H1 (cell line): Measurements from ENCODE around the gene IQCF2. TPM values are rescaled to one million over a fixed set of nuclear protein-coding genes. Genes with fewer than 3 reads are reported as not detected.

Source experiments
- CTCF ChIA-PET: fragments of 300-600 bp; sonication (Branson Sonifier 250); formaldehyde crosslinking; loops from one replicate; lab custom pipeline; 2021; ENCODE audit not compliant: partially characterized antibody; lab: Charles Lee
- POLR2A ChIA-PET: fragments of 300-600 bp; sonication (Branson Sonifier 250); formaldehyde crosslinking; loops from one replicate; lab custom pipeline; 2021; ENCODE audit warnings: inconsistent platforms; ENCODE audit not compliant: partially characterized antibody; lab: Charles Lee
- DNase-seq, 2 experiments: peaks; one replicate each; pipeline versions ENCODE4 v3.0.0 to v3.0.0-alpha.2; 2010 to 2022; ENCODE audit warnings: low spot score in 2 of 2, low read depth in 1 of 2, mixed read lengths in 1 of 2
- FAIRE-seq: peaks from 2 replicates; lab custom pipeline; 2011; peaks lifted over from hg19 to GRCh38; lab: Jason Lieb, UNC
- H2AFZ ChIP-seq: 2 replicates; pipeline ENCODE4 v1.8.1; 2012; ENCODE audit warnings: low read length, inconsistent platforms
- H2AK5ac ChIP-seq: 2 replicates; pipeline ENCODE4 v1.6.1; 2013; ENCODE audit warnings: low read depth, low read length
- H2BK120ac ChIP-seq: replicated peaks from 2 replicates; pipeline ENCODE3; 2013; ENCODE audit warnings: low read depth, low read length, inconsistent platforms
- H2BK12ac ChIP-seq: 2 replicates; pipeline ENCODE4 v1.6.1; 2013; ENCODE audit warnings: low read depth, low read length
- H2BK15ac ChIP-seq: 2 replicates; pipeline ENCODE4 v1.6.1; 2013; ENCODE audit warnings: low read length
- H2BK20ac ChIP-seq: 2 replicates; pipeline ENCODE4 v1.6.1; 2013; ENCODE audit warnings: low read length
- H2BK5ac ChIP-seq: 2 replicates; pipeline ENCODE4 v1.6.1; 2013; ENCODE audit warnings: low read depth, low read length
- H3K14ac ChIP-seq: 2 replicates; pipeline ENCODE4 v1.6.1; 2013; ENCODE audit warnings: inconsistent platforms; ENCODE audit not compliant: insufficient read length
- H3K18ac ChIP-seq: 2 replicates; pipeline ENCODE4 v1.6.1; 2013; ENCODE audit warnings: low read length; ENCODE audit errors: extremely low read depth
- H3K23ac ChIP-seq: 2 replicates; pipeline ENCODE4 v1.6.1; 2013; ENCODE audit warnings: inconsistent platforms; ENCODE audit not compliant: insufficient read length
- H3K23me2 ChIP-seq: 2 replicates; pipeline ENCODE4 v1.6.1; 2013; ENCODE audit warnings: low read depth, low read length
- H3K27ac ChIP-seq: 2 replicates; pipeline ENCODE4 v1.6.1; 2011; ENCODE audit warnings: low read depth, low read length, inconsistent platforms
- H3K27me3 ChIP-seq, 4 experiments: replicated peaks in 1 of 4; 1 replicate in 1 of 4; 2 replicates in 3 of 4; pipeline versions ENCODE4 v1.6.1 to v1.8.1; 2011 to 2013; ENCODE audit warnings: low read length in 3 of 4, mild to moderate bottlenecking in 3 of 4, inconsistent platforms in 2 of 4, mixed read lengths in 2 of 4, moderate library complexity in 1 of 4; ENCODE audit not compliant: control insufficient read depth in 3 of 4, insufficient read depth in 3 of 4; ENCODE audit errors: extremely low read depth in 1 of 4
- H3K36me3 ChIP-seq, 4 experiments: 2 replicates each; pipeline versions ENCODE4 v1.6.1 to v1.8.1; 2011 to 2013; ENCODE audit warnings: mild to moderate bottlenecking in 4 of 4, low read length in 3 of 4, moderate library complexity in 2 of 4, control low read depth in 1 of 4, inconsistent platforms in 1 of 4; ENCODE audit not compliant: insufficient read depth in 4 of 4, control insufficient read depth in 2 of 4
- H3K4ac ChIP-seq: replicated peaks from 2 replicates; pipeline ENCODE3; 2013; ENCODE audit warnings: low read length, low read depth, mixed read lengths, inconsistent platforms; ENCODE audit not compliant: insufficient read length
- H3K4me1 ChIP-seq, 4 experiments: replicated peaks in 1 of 4; 1 replicate in 1 of 4; 2 replicates in 3 of 4; pipeline versions ENCODE4 v1.6.1 to v1.8.1; 2011 to 2013; ENCODE audit warnings: low read length in 3 of 4, inconsistent platforms in 2 of 4, mixed read lengths in 1 of 4; ENCODE audit not compliant: insufficient read depth in 4 of 4, control insufficient read depth in 3 of 4
- H3K4me2 ChIP-seq, 2 experiments: 2 replicates each; pipeline versions ENCODE4 v1.6.1 to v1.8.1; 2011 to 2013; ENCODE audit warnings: low read depth in 2 of 2, low read length in 2 of 2, control low read depth in 1 of 2, inconsistent platforms in 1 of 2, mild to moderate bottlenecking in 1 of 2; ENCODE audit not compliant: insufficient read depth in 1 of 2
- H3K4me3 ChIP-seq, 4 experiments: fragments of 200-600, 300-600 bp in 1 of 4; sonication (generic), shearing (Covaris generic), sonication (Bioruptor Twin) in 1 of 4; 2 replicates each; pipeline versions ENCODE4 v1.5.1 to v1.8.1; 2011 to 2016; ENCODE audit warnings: low read length in 4 of 4, low read depth in 3 of 4, control low read depth in 2 of 4, inconsistent platforms in 2 of 4, mild to moderate bottlenecking in 2 of 4, mixed read lengths in 1 of 4, moderate library complexity in 1 of 4; ENCODE audit not compliant: insufficient read depth in 2 of 4; ENCODE audit errors: extremely low read depth in 1 of 4
- H3K56ac ChIP-seq: replicated peaks from 2 replicates; pipeline ENCODE3; 2013; ENCODE audit warnings: low read depth, mild to moderate bottlenecking, mixed read lengths, low read length, inconsistent platforms; ENCODE audit not compliant: insufficient read length
- H3K79me1 ChIP-seq: 2 replicates; pipeline ENCODE4 v1.6.1; 2013; ENCODE audit warnings: low read depth, low read length, control low read depth
- H3K79me2 ChIP-seq, 2 experiments: 2 replicates each; pipeline versions ENCODE4 v1.6.1 to v1.8.1; 2012 to 2013; ENCODE audit warnings: low read length in 2 of 2, mild to moderate bottlenecking in 2 of 2, inconsistent platforms in 1 of 2; ENCODE audit not compliant: insufficient read depth in 2 of 2, control insufficient read depth in 1 of 2
- H3K9ac ChIP-seq, 4 experiments: replicated peaks in 1 of 4; 1 replicate in 1 of 4; 2 replicates in 3 of 4; pipeline versions ENCODE4 v1.6.1 to v1.8.1; 2011 to 2013; ENCODE audit warnings: low read depth in 3 of 4, low read length in 3 of 4, control low read depth in 2 of 4, mild to moderate bottlenecking in 2 of 4, moderate library complexity in 2 of 4, inconsistent platforms in 1 of 4; ENCODE audit errors: extremely low read depth in 1 of 4
- H3K9me3 ChIP-seq, 2 experiments: 2 replicates each; pipeline versions ENCODE4 v1.6.1 to v1.8.1; 2012 to 2013; ENCODE audit warnings: mild to moderate bottlenecking in 2 of 2, moderate library complexity in 2 of 2, control low read depth in 1 of 2, inconsistent platforms in 1 of 2, low read depth in 1 of 2, low read length in 1 of 2, mixed read lengths in 1 of 2; ENCODE audit not compliant: insufficient read depth in 2 of 2
- H4K20me1 ChIP-seq, 2 experiments: replicated peaks in 1 of 2; 2 replicates each; pipeline versions ENCODE3 to v1.8.1; 2011 to 2013; ENCODE audit warnings: inconsistent platforms in 2 of 2, low read length in 2 of 2, mild to moderate bottlenecking in 1 of 2; ENCODE audit not compliant: insufficient read depth in 2 of 2, control insufficient read depth in 1 of 2
- H4K5ac ChIP-seq: 2 replicates; pipeline ENCODE4 v1.6.1; 2013; ENCODE audit warnings: low read length, low read depth, mixed read lengths, inconsistent platforms; ENCODE audit not compliant: insufficient read length
- H4K8ac ChIP-seq: 2 replicates; pipeline ENCODE4 v1.8.0; 2013; ENCODE audit warnings: mild to moderate bottlenecking, moderate library complexity, low read length, inconsistent platforms; ENCODE audit not compliant: insufficient read depth; ENCODE audit errors: extremely low read depth
- H4K91ac ChIP-seq: replicated peaks from 2 replicates; pipeline ENCODE3; 2013; ENCODE audit warnings: low read length, mixed read lengths, inconsistent platforms; ENCODE audit not compliant: insufficient read length
- ATF2 ChIP-seq: IDR thresholded peaks from 2 replicates; pipeline ENCODE4 v1.6.1; 2012; ENCODE audit warnings: low read length, inconsistent platforms
- ATF3 ChIP-seq: IDR thresholded peaks from 2 replicates; pipeline ENCODE4 v1.6.1; 2011; ENCODE audit warnings: low read depth, mild to moderate bottlenecking, low read length; ENCODE audit not compliant: insufficient read depth
- BRCA1 ChIP-seq: IDR thresholded peaks from 2 replicates; pipeline ENCODE4 v1.6.1; 2012; ENCODE audit warnings: low read depth, low read length, improper control_type of control experiment
- CEBPB ChIP-seq: IDR thresholded peaks from 2 replicates; pipeline ENCODE4 v1.6.1; 2012; ENCODE audit warnings: low read depth, low read length
- CHD2 ChIP-seq: IDR thresholded peaks from 2 replicates; pipeline ENCODE4 v1.6.1; 2012; ENCODE audit warnings: low read length, improper control_type of control experiment
- CREB1 ChIP-seq: IDR thresholded peaks from 2 replicates; pipeline ENCODE4 v1.6.1; 2012; ENCODE audit warnings: inconsistent platforms
- SUZ12 ChIP-seq: fragments of 200-600 bp; sonication (generic); IDR thresholded peaks from 2 replicates; pipeline ENCODE4 v1.6.1; 2012; ENCODE audit warnings: mild to moderate bottlenecking, inconsistent platforms, low read length, moderate library complexity, mixed read lengths
- YY1 ChIP-seq: IDR thresholded peaks from 2 replicates; pipeline ENCODE4 v1.6.1; 2011; ENCODE audit warnings: low read depth, mild to moderate bottlenecking, low read length
- WGBS, 2 experiments: shearing (Covaris generic) in 1 of 2; methylation state at CpG; one replicate each; pipeline versions ENCODE4 v1.1.6 to v1.1.7; 2013 to 2015; ENCODE audit warnings: low lambda C conversion rate in 2 of 2, mixed read lengths in 2 of 2, inconsistent platforms in 1 of 2, low coverage in 1 of 2, missing lambda C conversion rate in 1 of 2; ENCODE audit not compliant: insufficient replicate concordance in 2 of 2, insufficient coverage in 1 of 2, insufficient read length in 1 of 2; ENCODE audit errors: extremely low coverage in 1 of 2, missing lambda C conversion rate in 1 of 2; 5-methylcytosine and 5-hydroxymethylcytosine counted together
- polyA plus RNA-seq, 7 experiments: library from polyadenylated mRNA; depleted of rRNA in 3 of 7; stranded (reverse) in 5 of 7; unstranded in 2 of 7; fragments of >200 nt in 5 of 7; fragments of 200-250 nt in 2 of 7; gene quantifications; 1 replicate in 5 of 7; 2 replicates in 1 of 7; 4 replicates in 1 of 7; pipeline versions ENCODE4 v1.2.1 to v1.2.3, GENCODE V29; 2011 to 2013; ENCODE audit warnings: missing spikeins in 2 of 7, mixed read lengths in 2 of 7
- total RNA-seq: library from RNA; stranded (reverse); fragmentation: NEBNext Ultra II Directional; extraction: Animal tissue kit (Norgen Biotek cat#: 25700); gene quantifications from 2 replicates; pipeline ENCODE4 v1.2.1, GENCODE V29; 2021

Gene IQCF2
- total and polyA plus RNA-seq, 2 of the 8 experiments (the other 6 are each of a cell fraction or from before 2014, with no cell fraction given) = not detected

GRCh38 chr3:51873876-51874275 is 12.5 kb downstream of the IQCF2 start:
- no peaks in the 10 kb centered on the region for H3K79me2 ChIP-seq
- no peak overlapping the region for H3K27ac ChIP-seq
- H4K20me1 ChIP-seq = no peaks in the 10 kb centered on the region
- no peaks in the 10 kb centered on the region for H3K4me1 ChIP-seq
- H3K9ac ChIP-seq = no peak overlapping the region
- H3K4ac ChIP-seq = no peak overlapping the region
- no peak overlapping the region for H3K18ac ChIP-seq
- H3K23me2 ChIP-seq = no peaks in the 10 kb centered on the region
- H3K4me3 ChIP-seq = no peak overlapping the region
- H4K91ac ChIP-seq = no peak overlapping the region
- H2BK20ac ChIP-seq = no peak overlapping the region
- H2BK120ac ChIP-seq = no peak overlapping the region
- WGBS, 2 experiments = 86% methylated on average over 10 of the region's 10 CpGs; no CpG with 5 or more reads in 1 of the 2 experiments
- H3K27me3 ChIP-seq = no peaks in the 10 kb centered on the region
- no peaks in the 10 kb centered on the region for H3K79me1 ChIP-seq
- no peak overlapping the region for H2BK5ac ChIP-seq
- no peak overlapping the region for H3K23ac ChIP-seq
- H4K8ac ChIP-seq = no peak overlapping the region
- H2BK12ac ChIP-seq = no peak overlapping the region
- H3K14ac ChIP-seq = no peak overlapping the region
- H4K5ac ChIP-seq = no peak overlapping the region
- ChIA-PET POLR2A (no interaction called here), CTCF (interaction anchor here (1.2 kb wide), 1 partner anchor 32 kb away, joined by 3 read pairs; no protein-coding TSS in a partner anchor)
- no peak for FAIRE-seq
- no peak overlapping the region for H3K56ac ChIP-seq
- no peak overlapping the region for H2AFZ ChIP-seq
- TF ChIP-seq BRCA1 = no peak
- TF ChIP-seq ATF2 = no peak
- no peak for TF ChIP-seq ATF3
- no peak for TF ChIP-seq CEBPB
- no peak for TF ChIP-seq YY1
- TF ChIP-seq CHD2 = no peak
- TF ChIP-seq SUZ12 = no peak
- no peak for TF ChIP-seq CREB1
- no peak for DNase-seq
- no peak overlapping the region for H3K4me2 ChIP-seq
- no peaks in the 10 kb centered on the region for H3K36me3 ChIP-seq
- H3K9me3 ChIP-seq = no peaks in the 10 kb centered on the region
- no peak overlapping the region for H2AK5ac ChIP-seq
- no peak overlapping the region for H2BK15ac ChIP-seq
